ENCODE measurements around the gene ZKSCAN7. TPM values are rescaled to one million over a fixed set of nuclear protein-coding genes. Genes with fewer than 3 reads are reported as not detected.

ZKSCAN7 gene
- total and polyA plus RNA-seq, 2 experiments from 2014 or later, result 4.7 to 17.8 TPM

- no peaks in the 10 kb centered on the region for H3K4me1 ChIP-seq (ENCODE audit: insufficient read depth)
Measured at GRCh38 chr3:44596621-44597020, 41.6 kb downstream of the ZKSCAN7 start.

More at GRCh38 chr3:44596621-44597020, 41.6 kb downstream of the ZKSCAN7 start:
- no peaks in the 10 kb centered on the region for H4K20me1 ChIP-seq (replicated peaks; ENCODE audit: insufficient read depth)
- DNase-seq (ENCODE audit: low spot score) (no peak), ATAC-seq (no peak)
- no peaks in the 10 kb centered on the region for H3F3A ChIP-seq (replicated peaks; ENCODE audit: low read depth)
- Mint-ChIP-seq H3K9me3 (peaks cover 61% of the 10 kb centered on the region), H3K4me1 (no peaks in the 10 kb centered on the region), H3K27me3 (ENCODE audit: insufficient read depth, low read depth, poor library complexity) (no peaks in the 10 kb centered on the region), H3K27ac (no peak overlapping the region), H3K36me3 (ENCODE audit: low read depth) (peaks cover 95% of the 10 kb centered on the region), H3K4me3 (no peak overlapping the region)
- no peaks in the 10 kb centered on the region for H3K9me2 ChIP-seq (ENCODE audit: insufficient read depth)
- no peak overlapping the region for H3K27ac ChIP-seq (ENCODE audit: low read depth)
- H3K27me3 ChIP-seq (ENCODE audit: insufficient read depth), result no peaks in the 10 kb centered on the region
- H3K4me3 ChIP-seq, result no peak overlapping the region
- no peak for TF ChIP-seq ZNF331 (CRISPR knock-in tag; IDR thresholded peaks at IDR 0.05; ENCODE audit: low read depth)
- no peak for TF ChIP-seq CREB1 (CRISPR knock-in tag; IDR thresholded peaks at IDR 0.05; ENCODE audit: low read depth)
- TF ChIP-seq, protein P1, sequence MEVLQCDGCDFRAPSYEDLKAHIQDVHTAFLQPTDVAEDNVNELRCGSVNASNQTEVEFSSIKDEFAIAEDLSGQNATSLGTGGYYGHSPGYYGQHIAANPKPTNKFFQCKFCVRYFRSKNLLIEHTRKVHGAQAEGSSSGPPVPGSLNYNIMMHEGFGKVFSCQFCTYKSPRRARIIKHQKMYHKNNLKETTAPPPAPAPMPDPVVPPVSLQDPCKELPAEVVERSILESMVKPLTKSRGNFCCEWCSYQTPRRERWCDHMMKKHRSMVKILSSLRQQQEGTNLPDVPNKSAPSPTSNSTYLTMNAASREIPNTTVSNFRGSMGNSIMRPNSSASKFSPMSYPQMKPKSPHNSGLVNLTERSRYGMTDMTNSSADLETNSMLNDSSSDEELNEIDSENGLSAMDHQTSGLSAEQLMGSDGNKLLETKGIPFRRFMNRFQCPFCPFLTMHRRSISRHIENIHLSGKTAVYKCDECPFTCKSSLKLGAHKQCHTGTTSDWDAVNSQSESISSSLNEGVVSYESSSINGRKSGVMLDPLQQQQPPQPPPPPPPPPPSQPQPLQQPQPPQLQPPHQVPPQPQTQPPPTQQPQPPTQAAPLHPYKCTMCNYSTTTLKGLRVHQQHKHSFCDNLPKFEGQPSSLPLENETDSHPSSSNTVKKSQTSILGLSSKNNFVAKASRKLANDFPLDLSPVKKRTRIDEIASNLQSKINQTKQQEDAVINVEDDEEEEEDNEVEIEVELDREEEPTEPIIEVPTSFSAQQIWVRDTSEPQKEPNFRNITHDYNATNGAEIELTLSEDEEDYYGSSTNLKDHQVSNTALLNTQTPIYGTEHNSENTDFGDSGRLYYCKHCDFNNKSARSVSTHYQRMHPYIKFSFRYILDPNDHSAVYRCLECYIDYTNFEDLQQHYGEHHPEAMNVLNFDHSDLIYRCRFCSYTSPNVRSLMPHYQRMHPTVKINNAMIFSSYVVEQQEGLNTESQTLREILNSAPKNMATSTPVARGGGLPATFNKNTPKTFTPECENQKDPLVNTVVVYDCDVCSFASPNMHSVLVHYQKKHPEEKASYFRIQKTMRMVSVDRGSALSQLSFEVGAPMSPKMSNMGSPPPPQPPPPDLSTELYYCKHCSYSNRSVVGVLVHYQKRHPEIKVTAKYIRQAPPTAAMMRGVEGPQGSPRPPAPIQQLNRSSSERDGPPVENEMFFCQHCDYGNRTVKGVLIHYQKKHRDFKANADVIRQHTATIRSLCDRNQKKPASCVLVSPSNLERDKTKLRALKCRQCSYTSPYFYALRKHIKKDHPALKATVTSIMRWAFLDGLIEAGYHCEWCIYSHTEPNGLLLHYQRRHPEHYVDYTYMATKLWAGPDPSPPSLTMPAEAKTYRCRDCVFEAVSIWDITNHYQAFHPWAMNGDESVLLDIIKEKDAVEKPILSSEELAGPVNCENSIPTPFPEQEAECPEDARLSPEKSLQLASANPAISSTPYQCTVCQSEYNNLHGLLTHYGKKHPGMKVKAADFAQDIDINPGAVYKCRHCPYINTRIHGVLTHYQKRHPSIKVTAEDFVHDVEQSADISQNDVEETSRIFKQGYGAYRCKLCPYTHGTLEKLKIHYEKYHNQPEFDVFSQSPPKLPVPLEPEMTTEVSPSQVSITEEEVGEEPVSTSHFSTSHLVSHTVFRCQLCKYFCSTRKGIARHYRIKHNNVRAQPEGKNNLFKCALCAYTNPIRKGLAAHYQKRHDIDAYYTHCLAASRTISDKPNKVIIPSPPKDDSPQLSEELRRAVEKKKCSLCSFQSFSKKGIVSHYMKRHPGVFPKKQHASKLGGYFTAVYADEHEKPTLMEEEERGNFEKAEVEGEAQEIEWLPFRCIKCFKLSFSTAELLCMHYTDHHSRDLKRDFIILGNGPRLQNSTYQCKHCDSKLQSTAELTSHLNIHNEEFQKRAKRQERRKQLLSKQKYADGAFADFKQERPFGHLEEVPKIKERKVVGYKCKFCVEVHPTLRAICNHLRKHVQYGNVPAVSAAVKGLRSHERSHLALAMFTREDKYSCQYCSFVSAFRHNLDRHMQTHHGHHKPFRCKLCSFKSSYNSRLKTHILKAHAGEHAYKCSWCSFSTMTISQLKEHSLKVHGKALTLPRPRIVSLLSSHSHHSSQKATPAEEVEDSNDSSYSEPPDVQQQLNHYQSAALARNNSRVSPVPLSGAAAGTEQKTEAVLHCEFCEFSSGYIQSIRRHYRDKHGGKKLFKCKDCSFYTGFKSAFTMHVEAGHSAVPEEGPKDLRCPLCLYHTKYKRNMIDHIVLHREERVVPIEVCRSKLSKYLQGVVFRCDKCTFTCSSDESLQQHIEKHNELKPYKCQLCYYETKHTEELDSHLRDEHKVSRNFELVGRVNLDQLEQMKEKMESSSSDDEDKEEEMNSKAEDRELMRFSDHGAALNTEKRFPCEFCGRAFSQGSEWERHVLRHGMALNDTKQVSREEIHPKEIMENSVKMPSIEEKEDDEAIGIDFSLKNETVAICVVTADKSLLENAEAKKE (CRISPR knock-in tag; IDR thresholded peaks at IDR 0.05), result no peak
- no peak for TF ChIP-seq STAT1 (IDR thresholded peaks at IDR 0.05; ENCODE audit: unreplicated experiment)
- TF ChIP-seq NANOG (IDR thresholded peaks at IDR 0.05; ENCODE audit: borderline replicate concordance), result no peak
- TF ChIP-seq POLR2AphosphoS5 (IDR thresholded peaks at IDR 0.05; ENCODE audit: low read depth), result no peak
- TF ChIP-seq ETS1 (IDR thresholded peaks at IDR 0.05), result no peak
- no peak overlapping the region for H3K4me2 ChIP-seq
- no peak overlapping the region for H2AFZ ChIP-seq
- no peaks in the 10 kb centered on the region for H3K79me2 ChIP-seq (replicated peaks; ENCODE audit: insufficient read depth)
- peaks cover 35% of the 10 kb centered on the region for H3K36me3 ChIP-seq (ENCODE audit: insufficient read depth)
